ENCODE data around the gene LHB. TPM values are rescaled to one million over a fixed set of nuclear protein-coding genes. Genes with fewer than 3 reads are reported as not detected.
A peak's percentile ranks its signal among the peaks of the same experiment; 100 is the strongest.

Gene LHB
- total RNA-seq, 1 experiment from 2014 or later = not detected

DNA sequence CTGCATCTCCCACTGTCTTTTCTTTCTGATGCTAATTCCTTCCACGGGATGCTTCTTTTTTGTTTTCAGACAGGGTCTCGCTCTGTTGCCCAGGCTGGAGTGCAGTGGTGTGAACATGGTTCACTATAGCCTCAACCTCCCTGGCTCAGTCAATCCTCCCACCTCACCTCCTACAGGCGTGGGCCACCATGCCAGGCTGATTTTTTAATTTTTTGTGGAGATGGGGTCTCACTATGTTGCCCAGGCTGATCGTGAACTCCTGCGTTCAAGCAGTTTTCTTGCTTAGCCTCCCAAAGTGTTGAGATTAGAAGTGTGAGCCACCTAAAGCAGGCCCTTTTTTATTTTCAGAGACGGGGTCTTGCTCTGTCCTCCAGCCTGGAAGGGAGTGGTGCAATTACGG, 28.6 kb downstream of the LHB start:
- Histone ChIP-seq H2BK12ac (ENCODE audit: insufficient read length, low read depth, low read length) (no peak overlapping the region), H4K8ac (replicated peaks; ENCODE audit: insufficient read length, low read depth, low read length) (no peak overlapping the region), H3K4ac (ENCODE audit: low read depth, low read length) (no peak overlapping the region), H3K4me2 (ENCODE audit: insufficient read depth, insufficient read length, low read length) (no peak overlapping the region), H3K23me2 (ENCODE audit: insufficient read length, low read depth, low read length, poor library complexity, severe bottlenecking) (peaks cover 8% of the 10 kb centered on the region), H4K5ac (ENCODE audit: insufficient read length, low read depth, low read length) (no peak overlapping the region), H2BK20ac (ENCODE audit: low read depth, low read length, poor library complexity, severe bottlenecking) (no peak overlapping the region), H3K18ac (ENCODE audit: insufficient read length, low read depth, low read length) (no peak overlapping the region), H3K14ac (ENCODE audit: insufficient read depth, low read length) (no peak overlapping the region), H2AK5ac (ENCODE audit: insufficient read length, low read length) (no peak overlapping the region), H3T11ph (ENCODE audit: low read length) (no peak overlapping the region), H3K23ac (ENCODE audit: insufficient read length, low read depth, low read length) (no peak overlapping the region), H4K91ac (ENCODE audit: insufficient read length, low read depth, low read length) (no peak overlapping the region), H3K4me1 (ENCODE audit: insufficient read depth, low read length) (no peaks in the 10 kb centered on the region; the same call in 1 of the 2 replicates), H3K9me3 (ENCODE audit: control insufficient read depth, low read depth, low read length) (no peaks in the 10 kb centered on the region), H2AFZ (ENCODE audit: low read length) (no peak overlapping the region), H3K79me2 (ENCODE audit: insufficient read depth, low read length) (no peaks in the 10 kb centered on the region; the same call in 1 of the 2 replicates), H3K27ac (ENCODE audit: insufficient read length, low read depth, low read length) (no peak overlapping the region), H4K20me1 (ENCODE audit: control insufficient read depth, insufficient read depth, insufficient read length) (no peaks in the 10 kb centered on the region), H3K27me3 (ENCODE audit: insufficient read depth, low read length) (no peaks in the 10 kb centered on the region), H2BK120ac (ENCODE audit: low read depth, low read length, poor library complexity, severe bottlenecking) (no peak overlapping the region), H3K79me1 (ENCODE audit: insufficient read depth, low read depth, low read length, poor library complexity, severe bottlenecking) (no peaks in the 10 kb centered on the region), H3K56ac (ENCODE audit: insufficient read length, low read depth, low read length) (no peak overlapping the region), H2BK15ac (ENCODE audit: low read depth, low read length) (no peak overlapping the region), H3K9ac (ENCODE audit: extremely low read depth, insufficient read length, low read length) (no peak overlapping the region), H2BK5ac (ENCODE audit: insufficient read length, low read length) (no peak overlapping the region)
- Mint-ChIP-seq H3K27ac (peak overlapping the region in 1 of 3 experiments; percentile 11; a peak in 2 of 7 replicates), H3K36me3 (ENCODE audit: insufficient read depth in 1 of 3, low read depth in 3 of 3) (peaks cover 21 to 59% (median 53%) of the 10 kb centered on the region in 3 experiments), H3K27me3 (ENCODE audit: low read depth) (no peaks in the 10 kb centered on the region), H3K4me3 (no peak overlapping the region), H3K4me1 (peaks cover 20 to 21% of the 10 kb centered on the region in 2 experiments), H3K9me3 (no peaks in the 10 kb centered on the region)
- no peak for DNase-seq
- no peak for TF ChIP-seq CTCF (conservative IDR thresholded peaks at IDR 0.05)
- no CpG with 5 or more reads among the region's 7 CpGs for WGBS (ENCODE audit: extremely low coverage, insufficient read length, low lambda C conversion rate)
